AG09309 (cell line): ENCODE results near the gene TNFAIP6.
"Not testable (repeated sequence)": the region's sequence is repeated elsewhere in the genome, so short reads cannot be mapped to it uniquely, and the experiment has no call there.

Experiments used
- DNase-seq: peaks from one replicate; pipeline ENCODE4 v3.0.0-alpha.2; 2010; ENCODE audit warnings: low read depth
- H3K4me3 ChIP-seq: 2 replicates; pipeline ENCODE4 v1.5.1; 2011; ENCODE audit warnings: mild to moderate bottlenecking, low read depth, low read length, moderate library complexity; ENCODE audit not compliant: control insufficient read depth
- CTCF ChIP-seq: IDR thresholded peaks from 2 replicates; pipeline ENCODE4 v1.5.1; 2011; ENCODE audit warnings: mild to moderate bottlenecking, low read depth, low read length, inconsistent platforms; ENCODE audit not compliant: insufficient read depth, control insufficient read depth; ENCODE audit errors: missing control alignments

TNFAIP6 gene

GRCh38 chr2:151409601-151410484 lies 52.5 kb downstream of the TNFAIP6 start, which contains the start of gene RIF1:
TSS of gene RIF1 (plus strand) at chr2:151409902. CDS start at chr2:151410424, 522 bp downstream.
- peak; percentile 82 for TF ChIP-seq CTCF
- DNase-seq = peak; percentile 62
- peak within 1 kb of the TSS; percentile 93 for H3K4me3 ChIP-seq

DNA sequence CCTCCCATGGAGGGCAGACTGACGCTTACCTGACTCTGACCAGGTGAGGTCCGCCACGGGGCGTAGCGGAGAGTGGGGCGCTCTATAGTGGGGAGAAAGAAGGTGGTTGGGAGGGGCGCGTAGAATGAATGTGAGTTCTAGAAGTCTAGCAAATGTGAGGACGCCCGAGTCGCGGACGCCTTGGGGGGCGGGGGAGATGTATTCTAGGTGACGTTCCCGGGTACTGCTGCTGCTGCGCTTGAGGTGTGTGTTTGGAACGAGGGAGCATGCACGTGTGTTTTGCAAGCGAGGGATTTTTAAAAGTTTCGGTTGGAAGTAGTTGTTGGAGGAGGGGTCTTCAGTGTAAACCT lies 53.1 kb downstream of the TNFAIP6 start:
- TF ChIP-seq CTCF = no peak
- peak overlapping the region; percentile 93 for H3K4me3 ChIP-seq
- no peak for DNase-seq

DNA sequence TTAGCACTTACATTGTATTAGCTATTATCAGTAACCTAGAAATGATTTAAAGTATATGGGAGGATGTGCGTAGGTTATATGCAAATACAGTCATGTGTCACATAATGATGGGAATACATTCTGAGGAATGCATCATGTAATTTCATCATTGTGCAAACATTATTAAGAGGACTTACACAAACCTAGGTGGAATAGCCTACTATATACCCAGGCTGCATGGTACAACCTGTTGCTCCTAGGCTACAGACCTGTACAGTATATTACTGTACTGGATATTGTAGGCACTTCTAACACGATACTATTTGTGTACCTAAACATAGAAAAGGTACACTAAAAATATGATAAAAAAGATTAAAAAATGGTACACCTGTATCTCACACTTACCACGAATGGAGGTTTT lies 60.3 kb downstream of the TNFAIP6 start:
- no peak overlapping the region for H3K4me3 ChIP-seq
- TF ChIP-seq CTCF = no peak
- no peak for DNase-seq

DNA sequence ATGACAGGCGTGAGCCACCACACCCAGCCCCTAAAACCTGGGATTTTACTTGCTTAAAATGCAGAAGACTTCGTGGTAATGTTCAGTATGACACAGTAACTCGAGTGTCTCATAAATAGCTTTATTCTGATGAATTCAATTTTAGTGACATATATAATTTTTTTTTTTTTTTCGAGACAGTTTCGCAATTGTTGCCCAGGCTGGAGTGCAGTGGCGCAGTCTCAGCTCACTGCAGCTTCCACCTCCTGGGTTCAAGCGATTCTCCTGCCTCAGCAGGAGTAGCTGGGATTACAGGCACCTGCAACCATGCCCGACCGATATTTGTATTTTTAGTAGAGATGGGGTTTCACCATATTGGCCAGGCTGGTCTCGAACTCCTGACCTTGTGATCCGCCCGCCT lies 64.3 kb downstream of the TNFAIP6 start:
- not testable (repeated sequence) for H3K4me3 ChIP-seq, DNase-seq

GRCh38 chr2:151422917-151423439 lies 65.6 kb downstream of the TNFAIP6 start:
- no peak for DNase-seq
- TF ChIP-seq CTCF = no peak
- H3K4me3 ChIP-seq = no peak overlapping the region

GRCh38 chr2:151423760-151424159 lies 66.4 kb downstream of the TNFAIP6 start:
- no peak for DNase-seq
- H3K4me3 ChIP-seq = no peak overlapping the region
- no peak for TF ChIP-seq CTCF
